Measurements from ENCODE around the gene SETD3. TPM values are rescaled to one million over a fixed set of nuclear protein-coding genes. Genes with fewer than 3 reads are reported as not detected.

SETD3 gene
- total and polyA plus RNA-seq, 2 of the 8 experiments (the other 6 are each of a cell fraction or from before 2014, with no cell fraction given), result 24.0 to 64.0 TPM

- FAIRE-seq (no peak), DNase-seq (ENCODE audit: low read depth in 1 of 2, low spot score in 2 of 2) (peak in 1 of 2 experiments; percentile 29)
- Histone ChIP-seq H2BK12ac (ENCODE audit: low read depth, low read length) (no peak overlapping the region), H3K14ac (ENCODE audit: insufficient read length) (no peak overlapping the region), H4K91ac (replicated peaks; ENCODE audit: insufficient read length, low read length) (no peak overlapping the region), H3K56ac (replicated peaks; ENCODE audit: insufficient read length, low read depth, low read length) (no peak overlapping the region), H3K79me1 (ENCODE audit: low read depth, low read length) (no peaks in the 10 kb centered on the region), H3K4me2 (ENCODE audit: insufficient read depth in 1 of 2, low read depth in 2 of 2, low read length in 2 of 2) (no peak overlapping the region), H2BK15ac (ENCODE audit: low read length) (no peak overlapping the region), H3K27me3 (replicated peaks in 1 of 4; ENCODE audit: control insufficient read depth in 3 of 4, extremely low read depth in 1 of 4, insufficient read depth in 3 of 4, low read length in 3 of 4) (no peaks in the 10 kb centered on the region), H4K20me1 (replicated peaks in 1 of 2; ENCODE audit: control insufficient read depth in 1 of 2, insufficient read depth in 2 of 2, low read length in 2 of 2) (peaks cover 0 to 2% of the 10 kb centered on the region in 2 experiments), H4K8ac (ENCODE audit: extremely low read depth, insufficient read depth, low read length) (no peak overlapping the region), H2BK5ac (ENCODE audit: low read depth, low read length) (no peak overlapping the region), H3K23ac (ENCODE audit: insufficient read length) (no peak overlapping the region), H3K36me3 (ENCODE audit: control insufficient read depth in 2 of 4, insufficient read depth in 4 of 4, low read length in 3 of 4) (peaks cover 6 to 33% (median 20%) of the 10 kb centered on the region in 4 experiments), H3K4me3 (ENCODE audit: extremely low read depth in 1 of 4, insufficient read depth in 2 of 4, low read depth in 3 of 4, low read length in 4 of 4) (no peak overlapping the region), H3K79me2 (ENCODE audit: control insufficient read depth in 1 of 2, insufficient read depth in 2 of 2, low read length in 2 of 2) (no peaks in the 10 kb centered on the region), H4K5ac (ENCODE audit: insufficient read length, low read depth, low read length) (no peak overlapping the region), H2AK5ac (ENCODE audit: low read depth, low read length) (no peak overlapping the region), H3K9ac (replicated peaks in 1 of 4; ENCODE audit: extremely low read depth in 1 of 4, low read depth in 3 of 4, low read length in 3 of 4) (no peak overlapping the region), H3K18ac (ENCODE audit: extremely low read depth, low read length) (no peak overlapping the region), H2BK120ac (replicated peaks; ENCODE audit: low read depth, low read length) (no peak overlapping the region), H2AFZ (ENCODE audit: low read length) (no peak overlapping the region), H2BK20ac (ENCODE audit: low read length) (no peak overlapping the region), H3K4ac (replicated peaks; ENCODE audit: insufficient read length, low read depth, low read length) (no peak overlapping the region), H3K4me1 (replicated peaks in 1 of 4; ENCODE audit: control insufficient read depth in 3 of 4, insufficient read depth in 4 of 4, low read length in 3 of 4) (peaks cover 0 to 2% (median 1%) of the 10 kb centered on the region in 4 experiments; a peak in 4 of 7 replicates), H3K9me3 (ENCODE audit: insufficient read depth in 2 of 2, low read depth in 1 of 2, low read length in 1 of 2) (no peaks in the 10 kb centered on the region), H3K23me2 (ENCODE audit: low read depth, low read length) (no peaks in the 10 kb centered on the region; the same call in 1 of the 2 replicates), H3K27ac (ENCODE audit: low read depth, low read length) (no peak overlapping the region)
- ChIA-PET POLR2A (ENCODE audit: partially characterized antibody) (interaction anchor here (1.7 kb wide), 1 partner anchor 11 kb away, joined by 5 read pairs; no protein-coding TSS in a partner anchor), CTCF (ENCODE audit: partially characterized antibody) (interaction anchor here (1.1 to 5.9 kb wide), 5 partner anchors 8 to 85 kb away, joined by 3 to 89 read pairs (median 19); no protein-coding TSS in a partner anchor)
- 94% methylated on average over 10 of the region's 10 CpGs; no CpG with 5 or more reads in 1 of the 2 experiments for WGBS, 2 experiments (ENCODE audit: extremely low coverage in 1 of 2, insufficient coverage in 1 of 2, insufficient read length in 1 of 2, insufficient replicate concordance in 2 of 2, low coverage in 1 of 2, low lambda C conversion rate in 2 of 2, missing lambda C conversion rate in 1 of 2)
- TF ChIP-seq RXRA (IDR thresholded peaks at IDR 0.05; ENCODE audit: insufficient read depth, low read depth, low read length) (no peak), GABPA (IDR thresholded peaks at IDR 0.05; ENCODE audit: borderline replicate concordance, insufficient read depth, low read length) (no peak), POU5F1 (IDR thresholded peaks at IDR 0.05; ENCODE audit: low read depth, low read length) (no peak), RBBP5 (IDR thresholded peaks at IDR 0.05; ENCODE audit: borderline replicate concordance, low read depth, low read length) (no peak), BCL11A (IDR thresholded peaks at IDR 0.05; ENCODE audit: low read depth in 2 of 2, low read length in 2 of 2) (no peak), ASH2L (IDR thresholded peaks at IDR 0.05; ENCODE audit: low read length) (no peak)
These were observed 77.7 kb downstream of the SETD3 start for GRCh38 chr14:99402950-99403349.

All from H1 (cell line).